HUES6 (cell line): ENCODE measurements around the gene SFI1.

ENCODE experiments used
- H3K27ac ChIP-seq: 2 replicates; pipeline ENCODE4 v1.7.0; 2013; ENCODE audit warnings: low read depth, mild to moderate bottlenecking, low read length, inconsistent platforms
- H3K27me3 ChIP-seq: 2 replicates; pipeline ENCODE4 v1.6.1; 2013; ENCODE audit warnings: low read length; ENCODE audit not compliant: control insufficient read depth, insufficient read depth
- H3K36me3 ChIP-seq: 2 replicates; pipeline ENCODE4 v1.6.1; 2013; ENCODE audit warnings: low read length; ENCODE audit not compliant: control insufficient read depth, insufficient read depth
- H3K4me1 ChIP-seq: 2 replicates; pipeline ENCODE4 v1.6.1; 2013; ENCODE audit warnings: low read length; ENCODE audit not compliant: control insufficient read depth, insufficient read depth
- H3K4me3 ChIP-seq: 2 replicates; pipeline ENCODE4 v1.5.1; 2013; ENCODE audit warnings: low read depth, low read length
- H3K9ac ChIP-seq: one replicate; pipeline ENCODE4 v1.6.1; 2013; ENCODE audit warnings: mild to moderate bottlenecking, low read length
- H3K9me3 ChIP-seq: 2 replicates; pipeline ENCODE4 v1.6.1; 2013; ENCODE audit warnings: low read depth, low read length; ENCODE audit not compliant: control insufficient read depth, insufficient read depth

The SFI1 gene

GRCh38 chr22:31639436-31640039, 143.2 kb downstream of the SFI1 start:
- peaks cover 7% of the 10 kb centered on the region for H3K36me3 ChIP-seq
- no peak overlapping the region for H3K27ac ChIP-seq
- no peak overlapping the region for H3K9ac ChIP-seq
- H3K4me1 ChIP-seq, result no peaks in the 10 kb centered on the region; the same call in 1 of the 2 replicates
- H3K9me3 ChIP-seq, result no peaks in the 10 kb centered on the region
- H3K27me3 ChIP-seq, result no peaks in the 10 kb centered on the region
- no peak overlapping the region for H3K4me3 ChIP-seq

- peaks cover 40% of the 10 kb centered on the region for H3K36me3 ChIP-seq
- H3K4me1 ChIP-seq, result peaks cover 18% of the 10 kb centered on the region
- no peaks in the 10 kb centered on the region for H3K27me3 ChIP-seq
- H3K27ac ChIP-seq, result peak overlapping the region; percentile 52; the same call in 1 of the 2 replicates
- peak overlapping the region; percentile 52 for H3K9ac ChIP-seq
- H3K9me3 ChIP-seq, result no peaks in the 10 kb centered on the region
- no peak overlapping the region for H3K4me3 ChIP-seq
These were observed 150.1 kb downstream of the SFI1 start for GRCh38 chr22:31646186-31647019.

- H3K36me3 ChIP-seq, result peaks cover 40% of the 10 kb centered on the region
- H3K9ac ChIP-seq, result peak overlapping the region; percentile 52
- H3K27me3 ChIP-seq, result no peaks in the 10 kb centered on the region
- peaks cover 18% of the 10 kb centered on the region for H3K4me1 ChIP-seq
- H3K9me3 ChIP-seq, result no peaks in the 10 kb centered on the region
- peak overlapping the region; percentile 52 for H3K27ac ChIP-seq
- H3K4me3 ChIP-seq, result no peak overlapping the region
These were observed 150.7 kb downstream of the SFI1 start for GRCh38 chr22:31647066-31647465.

GRCh38 chr22:31647523-31648320, 151.4 kb downstream of the SFI1 start:
- Histone ChIP-seq H3K4me3 (peak overlapping the region; percentile 4; the same call in 1 of the 2 replicates), H3K36me3 (peaks cover 40% of the 10 kb centered on the region), H3K4me1 (peaks cover 18% of the 10 kb centered on the region), H3K9ac (peak overlapping the region; percentile 68), H3K27me3 (no peaks in the 10 kb centered on the region), H3K9me3 (no peaks in the 10 kb centered on the region), H3K27ac (peak overlapping the region; percentile 77)

GRCh38 chr22:31650391-31650790, 154.1 kb downstream of the SFI1 start:
- no peak overlapping the region for H3K4me3 ChIP-seq
- H3K9ac ChIP-seq, result no peak overlapping the region
- no peak overlapping the region for H3K27ac ChIP-seq
- no peaks in the 10 kb centered on the region for H3K9me3 ChIP-seq
- H3K27me3 ChIP-seq, result no peaks in the 10 kb centered on the region
- H3K4me1 ChIP-seq, result peaks cover 18% of the 10 kb centered on the region
- peaks cover 29% of the 10 kb centered on the region for H3K36me3 ChIP-seq

- no peak overlapping the region for H3K9ac ChIP-seq
- H3K27ac ChIP-seq, result no peak overlapping the region
- peaks cover 16% of the 10 kb centered on the region for H3K4me1 ChIP-seq
- peaks cover 26% of the 10 kb centered on the region for H3K36me3 ChIP-seq
- no peaks in the 10 kb centered on the region for H3K9me3 ChIP-seq
- no peak overlapping the region for H3K4me3 ChIP-seq
- H3K27me3 ChIP-seq, result no peaks in the 10 kb centered on the region
These were observed 155.3 kb downstream of the SFI1 start for GRCh38 chr22:31651664-31652063.

GRCh38 chr22:31652088-31652487, 155.8 kb downstream of the SFI1 start:
- peaks cover 22% of the 10 kb centered on the region for H3K36me3 ChIP-seq
- H3K9me3 ChIP-seq, result no peaks in the 10 kb centered on the region
- H3K27me3 ChIP-seq, result no peaks in the 10 kb centered on the region
- peaks cover 11% of the 10 kb centered on the region for H3K4me1 ChIP-seq
- no peak overlapping the region for H3K4me3 ChIP-seq
- no peak overlapping the region for H3K9ac ChIP-seq
- H3K27ac ChIP-seq, result no peak overlapping the region

- H3K9ac ChIP-seq, result no peak overlapping the region
- peaks cover 1% of the 10 kb centered on the region; the same call in 1 of the 2 replicates for H3K4me1 ChIP-seq
- H3K27me3 ChIP-seq, result no peaks in the 10 kb centered on the region
- H3K4me3 ChIP-seq, result no peak overlapping the region
- peaks cover 12% of the 10 kb centered on the region for H3K36me3 ChIP-seq
- H3K27ac ChIP-seq, result no peak overlapping the region
- H3K9me3 ChIP-seq, result no peaks in the 10 kb centered on the region
These were observed 156.8 kb downstream of the SFI1 start for GRCh38 chr22:31652911-31653684.

- H3K27ac ChIP-seq, result no peak overlapping the region
- H3K9ac ChIP-seq, result no peak overlapping the region
- H3K27me3 ChIP-seq, result no peaks in the 10 kb centered on the region
- H3K9me3 ChIP-seq, result no peaks in the 10 kb centered on the region
- H3K4me3 ChIP-seq, result no peak overlapping the region
- no peaks in the 10 kb centered on the region for H3K4me1 ChIP-seq
- peaks cover 12% of the 10 kb centered on the region for H3K36me3 ChIP-seq
These were observed 157.6 kb downstream of the SFI1 start for GRCh38 chr22:31653944-31654343.

GRCh38 chr22:31654408-31654807, 158.1 kb downstream of the SFI1 start:
- Histone ChIP-seq H3K9me3 (no peaks in the 10 kb centered on the region), H3K4me1 (no peaks in the 10 kb centered on the region)

More at GRCh38 chr22:31654408-31654807, 158.1 kb downstream of the SFI1 start:
- no peak overlapping the region for H3K4me3 ChIP-seq
- no peak overlapping the region for H3K9ac ChIP-seq
- H3K27ac ChIP-seq, result no peak overlapping the region
- no peaks in the 10 kb centered on the region for H3K27me3 ChIP-seq
- H3K36me3 ChIP-seq, result peaks cover 9% of the 10 kb centered on the region; the same call in 1 of the 2 replicates
